ENCODE data around the gene TEX28.

DNA sequence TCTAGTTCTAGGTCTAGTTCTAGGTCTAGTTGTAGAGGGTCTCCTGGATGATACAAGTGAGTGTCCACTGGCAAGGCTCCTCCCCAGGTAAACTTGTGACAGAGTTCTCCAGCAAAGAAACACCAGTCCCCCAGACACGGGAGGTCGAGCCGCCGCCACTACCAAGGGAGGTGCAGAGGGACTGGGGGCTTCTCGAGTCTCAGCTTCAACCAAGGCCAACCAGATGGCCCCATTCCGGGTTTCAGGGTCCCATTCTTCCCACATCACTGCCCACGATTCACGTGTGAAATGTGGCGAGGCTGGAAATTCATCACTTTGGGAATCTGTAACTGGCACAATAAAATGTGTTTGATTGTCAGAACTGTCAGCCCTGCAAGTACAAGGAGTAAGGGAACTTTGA is 38.2 kb upstream of the TEX28 start:
- TF ChIP-seq SRF (IDR thresholded peaks at IDR 0.05; ENCODE audit: low read depth), result no peak
- TF ChIP-seq ZFX (IDR thresholded peaks at IDR 0.05), result no peak
- TF ChIP-seq ELF1 (IDR thresholded peaks at IDR 0.05; ENCODE audit: borderline replicate concordance, low read depth), result no peak
- no peak for TF ChIP-seq EZH2 (IDR thresholded peaks at IDR 0.05)
- no peak for TF ChIP-seq POLR2A (IDR thresholded peaks at IDR 0.05; ENCODE audit: borderline replicate concordance, extremely low read depth, insufficient read depth, insufficient read length)
- no peak for TF ChIP-seq CTCF (IDR thresholded peaks at IDR 0.05 in 2 of 3, conservative IDR thresholded peaks at IDR 0.05 in 1 of 3; ENCODE audit: borderline replicate concordance in 1 of 3, insufficient read depth in 1 of 3, low read depth in 2 of 3, low read length in 2 of 3)
- TF ChIP-seq ZBTB33 (IDR thresholded peaks at IDR 0.05; ENCODE audit: extremely low read depth, insufficient replicate concordance, low read length), result no peak
- no peak for TF ChIP-seq POLR2AphosphoS5 (IDR thresholded peaks at IDR 0.05; ENCODE audit: low read depth, low read length)
- no peak for TF ChIP-seq JUND (IDR thresholded peaks at IDR 0.05)

All from HCT116 (cell line).